ENCODE measurements around the gene HLA-DOB.

DNA sequence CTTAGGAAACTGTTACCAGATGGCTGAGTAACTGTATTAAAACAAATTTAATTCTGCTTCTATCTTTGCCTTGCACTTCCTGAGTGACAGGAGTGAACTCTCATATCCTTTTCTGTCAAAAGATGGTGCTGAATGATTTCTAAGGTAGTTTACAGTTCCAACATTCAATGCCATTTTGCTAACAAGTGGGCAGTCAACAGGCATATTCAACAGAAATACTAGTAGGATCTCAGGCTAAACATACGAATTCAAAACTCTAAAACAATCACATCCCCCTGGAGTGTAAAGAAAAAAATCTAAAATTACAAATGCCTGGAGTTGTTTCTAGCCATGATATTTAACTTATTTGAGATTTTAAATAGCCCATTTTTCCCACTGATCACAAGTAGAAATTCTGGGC is 43.9 kb upstream of the HLA-DOB start:
- TF ChIP-seq, protein P1, sequence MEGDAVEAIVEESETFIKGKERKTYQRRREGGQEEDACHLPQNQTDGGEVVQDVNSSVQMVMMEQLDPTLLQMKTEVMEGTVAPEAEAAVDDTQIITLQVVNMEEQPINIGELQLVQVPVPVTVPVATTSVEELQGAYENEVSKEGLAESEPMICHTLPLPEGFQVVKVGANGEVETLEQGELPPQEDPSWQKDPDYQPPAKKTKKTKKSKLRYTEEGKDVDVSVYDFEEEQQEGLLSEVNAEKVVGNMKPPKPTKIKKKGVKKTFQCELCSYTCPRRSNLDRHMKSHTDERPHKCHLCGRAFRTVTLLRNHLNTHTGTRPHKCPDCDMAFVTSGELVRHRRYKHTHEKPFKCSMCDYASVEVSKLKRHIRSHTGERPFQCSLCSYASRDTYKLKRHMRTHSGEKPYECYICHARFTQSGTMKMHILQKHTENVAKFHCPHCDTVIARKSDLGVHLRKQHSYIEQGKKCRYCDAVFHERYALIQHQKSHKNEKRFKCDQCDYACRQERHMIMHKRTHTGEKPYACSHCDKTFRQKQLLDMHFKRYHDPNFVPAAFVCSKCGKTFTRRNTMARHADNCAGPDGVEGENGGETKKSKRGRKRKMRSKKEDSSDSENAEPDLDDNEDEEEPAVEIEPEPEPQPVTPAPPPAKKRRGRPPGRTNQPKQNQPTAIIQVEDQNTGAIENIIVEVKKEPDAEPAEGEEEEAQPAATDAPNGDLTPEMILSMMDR (IDR thresholded peaks at IDR 0.05; ENCODE audit: extremely low read depth in 1 of 2, insufficient read depth in 1 of 2, low read depth in 1 of 2, low read length in 2 of 2), result no peak
- no peak for TF ChIP-seq POLR2AphosphoS5 (IDR thresholded peaks at IDR 0.05; ENCODE audit: insufficient read depth, low read depth, low read length)
- no peak for TF ChIP-seq EZH2 (IDR thresholded peaks at IDR 0.05; ENCODE audit: borderline replicate concordance, low read depth, low read length, severe bottlenecking)
- TF ChIP-seq POLR2A (IDR thresholded peaks at IDR 0.05; ENCODE audit: low read depth, low read length), result no peak
- TF ChIP-seq FOS (IDR thresholded peaks at IDR 0.05; ENCODE audit: borderline replicate concordance, insufficient read depth, low read length), result no peak
- TF ChIP-seq, protein P2, sequence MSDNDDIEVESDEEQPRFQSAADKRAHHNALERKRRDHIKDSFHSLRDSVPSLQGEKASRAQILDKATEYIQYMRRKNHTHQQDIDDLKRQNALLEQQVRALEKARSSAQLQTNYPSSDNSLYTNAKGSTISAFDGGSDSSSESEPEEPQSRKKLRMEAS (IDR thresholded peaks at IDR 0.05; ENCODE audit: insufficient read depth, insufficient read length), result no peak
